GM21528 (cell line): ENCODE results near the gene DGKQ.

Source experiments
- ATAC-seq: cut with Tn5 transposase; IDR thresholded peaks from one replicate; pipeline ENCODE4 v1.9.1; 2021; ENCODE audit warnings: mild to moderate bottlenecking, moderate library complexity; ENCODE audit not compliant: unreplicated experiment, low FRiP score

The DGKQ gene

DNA sequence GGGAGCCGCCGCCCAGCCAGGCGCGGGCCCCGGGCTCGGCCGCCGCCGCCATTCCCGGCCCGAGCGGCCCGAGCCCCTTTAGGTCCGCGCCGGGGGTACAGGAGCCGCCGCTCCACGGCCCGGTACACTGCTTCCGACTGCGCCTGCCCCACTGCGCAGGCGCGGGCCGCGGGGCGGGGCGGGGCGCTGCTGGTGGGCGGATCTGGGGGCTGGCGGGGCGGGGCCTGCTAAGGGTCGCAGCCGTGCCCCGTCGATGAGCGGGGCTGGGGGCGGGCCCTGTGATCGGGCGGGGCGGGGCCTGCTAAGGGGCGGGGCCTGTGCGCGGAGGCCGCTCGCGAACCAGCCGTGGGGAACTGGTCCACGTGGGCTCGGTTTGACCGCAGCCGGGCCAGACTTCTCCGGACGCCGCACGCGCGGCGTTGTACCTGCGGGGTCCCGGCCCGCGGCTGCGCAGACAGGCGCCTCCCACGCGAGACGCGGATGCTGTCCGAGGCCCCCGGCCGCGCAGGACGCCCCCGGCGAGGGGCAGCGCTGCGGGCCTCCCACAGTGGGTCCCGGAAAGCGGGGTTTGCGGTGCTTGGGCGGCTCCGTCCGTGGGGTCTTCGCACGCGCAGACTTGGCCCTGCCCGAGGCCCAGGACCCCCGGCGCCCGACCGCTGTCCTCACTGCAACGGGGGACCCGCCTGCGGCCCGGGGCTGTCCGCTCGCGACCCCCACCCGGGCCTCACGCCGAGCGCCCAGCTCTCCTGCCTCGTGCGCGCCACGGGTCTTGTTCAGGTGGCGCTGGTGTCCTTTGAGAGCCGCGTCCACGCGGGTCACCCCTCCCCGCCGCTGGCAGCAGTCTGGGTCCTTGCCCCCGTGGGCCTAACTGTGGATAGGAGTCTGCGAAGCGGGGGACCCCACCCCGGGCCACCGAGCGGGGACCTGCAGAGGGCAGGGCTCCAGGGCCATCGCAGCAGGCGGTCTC is at the start of gene DGKQ:
TSS of gene DGKQ (minus strand) at position 139 of the 967 bp plus-strand sequence. CDS start at position 52, 87 bp downstream.
- peak; percentile 62 for ATAC-seq

GRCh38 chr4:1022739-1023066 is 49.3 kb upstream of the DGKQ start:
- no peak for ATAC-seq

DNA sequence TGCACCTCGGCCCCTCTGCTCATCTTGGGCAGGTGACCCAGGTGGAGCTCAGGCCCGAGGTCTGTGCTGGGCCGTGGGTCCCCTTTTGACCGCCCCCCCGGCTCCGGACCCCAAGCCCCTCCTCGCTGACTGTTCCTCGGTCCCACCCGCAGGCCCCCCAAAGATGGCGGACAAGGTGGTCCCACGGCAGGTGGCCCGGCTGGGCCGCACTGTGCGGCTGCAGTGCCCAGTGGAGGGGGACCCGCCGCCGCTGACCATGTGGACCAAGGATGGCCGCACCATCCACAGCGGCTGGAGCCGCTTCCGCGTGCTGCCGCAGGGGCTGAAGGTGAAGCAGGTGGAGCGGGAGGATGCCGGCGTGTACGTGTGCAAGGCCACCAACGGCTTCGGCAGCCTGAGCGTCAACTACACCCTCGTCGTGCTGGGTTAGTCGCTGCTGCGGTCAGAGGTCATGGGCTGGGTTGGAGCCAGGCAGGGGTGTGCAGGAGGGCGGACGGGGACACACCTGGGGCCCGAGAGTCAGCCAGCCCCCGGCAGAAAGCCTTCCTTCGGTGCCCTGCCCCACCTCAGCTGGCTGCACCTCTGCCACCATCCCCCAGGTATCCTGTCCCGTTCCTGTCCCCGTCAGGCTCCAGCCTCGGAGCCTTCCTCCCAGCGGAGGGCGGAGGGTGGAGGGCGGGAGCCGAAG is 48.8 kb upstream of the DGKQ start:
- ATAC-seq, result no peak

DNA sequence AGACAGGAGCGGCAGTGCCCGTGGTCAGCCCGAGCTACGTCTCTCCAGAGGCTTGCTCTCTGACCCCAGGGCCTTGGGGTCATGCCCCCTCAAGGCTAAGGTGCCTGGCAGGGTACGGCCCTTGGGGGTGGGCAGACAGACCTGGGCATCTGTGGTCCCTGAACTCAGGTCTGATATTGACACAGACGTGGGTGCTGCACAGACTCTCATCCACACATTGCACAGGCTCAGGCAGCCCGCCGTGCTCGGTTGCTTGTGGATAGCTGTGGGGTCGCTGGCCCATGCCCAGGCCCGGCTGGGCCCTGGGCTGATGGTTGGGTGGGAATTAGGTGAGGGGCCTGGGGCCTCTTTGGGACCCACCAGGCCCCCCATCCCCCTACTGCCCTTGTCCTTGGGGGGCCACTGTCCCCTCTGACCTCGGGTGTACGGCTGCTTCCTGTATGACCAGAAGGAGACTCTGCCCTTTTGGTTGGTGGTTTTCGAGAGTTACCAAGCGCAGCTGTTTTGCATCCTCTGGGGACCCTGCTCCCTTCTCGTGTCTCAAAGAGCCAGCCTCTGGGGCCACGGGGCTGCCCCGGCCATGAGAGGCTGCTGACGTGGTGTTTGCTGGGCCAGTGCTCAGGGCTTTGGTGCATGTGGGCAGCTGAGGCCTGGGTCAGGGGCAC is 48.1 kb upstream of the DGKQ start:
- no peak for ATAC-seq

DNA sequence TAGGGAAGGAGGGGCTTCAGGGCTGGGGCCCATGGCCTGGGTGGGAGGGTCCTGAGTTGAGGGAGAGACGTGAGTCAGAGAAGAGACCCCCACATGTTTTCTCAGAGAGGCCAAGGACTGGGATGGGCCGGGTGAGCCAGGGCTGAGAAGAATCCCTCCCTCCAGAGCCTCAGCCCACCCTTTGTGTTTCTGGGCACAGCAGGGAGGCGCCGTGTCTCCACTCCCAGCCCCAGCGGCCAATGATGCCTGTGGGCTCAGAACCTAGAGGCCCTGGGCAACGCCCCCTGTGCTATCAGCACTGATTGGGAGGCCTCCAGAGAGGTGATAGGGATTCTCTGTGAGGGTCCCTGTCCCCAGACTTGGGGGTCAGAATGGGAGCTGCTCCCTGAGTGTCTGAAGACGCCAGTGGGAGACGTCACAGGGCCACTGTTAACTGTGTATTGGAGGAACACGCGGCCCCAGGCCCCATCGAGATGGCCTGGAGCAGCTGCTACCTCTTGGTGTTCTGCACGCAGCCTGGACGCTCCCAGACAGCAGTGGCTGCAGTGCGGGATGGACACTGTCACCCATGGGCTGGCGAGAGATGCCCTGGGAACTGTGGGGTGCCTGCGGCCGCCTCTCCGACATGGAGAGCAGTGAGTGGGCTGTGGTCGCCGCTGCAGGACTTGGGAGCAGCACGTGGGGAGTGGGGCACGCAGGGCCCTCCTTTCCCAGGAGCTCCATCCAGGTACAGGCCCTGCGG is 46.5 kb upstream of the DGKQ start:
- no peak for ATAC-seq

DNA sequence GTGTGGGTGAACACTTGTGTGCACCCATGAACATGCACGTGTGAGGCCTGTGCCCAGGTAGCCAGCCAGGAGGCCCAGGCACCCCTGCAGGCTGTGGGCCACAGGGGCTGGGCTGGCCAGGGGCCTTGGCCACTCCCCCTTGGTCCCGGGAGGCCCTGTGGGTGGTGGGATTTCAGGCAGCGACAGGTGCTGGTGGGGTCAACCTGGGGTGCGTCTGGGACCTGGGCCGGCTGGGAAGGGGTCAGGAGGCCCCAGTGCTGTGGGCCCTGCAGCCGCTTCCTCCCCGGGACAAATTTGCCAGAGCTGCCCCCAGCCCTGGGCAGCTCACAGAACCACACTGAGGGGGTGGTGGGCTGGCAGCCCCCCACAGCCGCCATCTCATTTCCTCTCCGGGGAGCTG is 46.0 kb upstream of the DGKQ start:
- ATAC-seq, result no peak

DNA sequence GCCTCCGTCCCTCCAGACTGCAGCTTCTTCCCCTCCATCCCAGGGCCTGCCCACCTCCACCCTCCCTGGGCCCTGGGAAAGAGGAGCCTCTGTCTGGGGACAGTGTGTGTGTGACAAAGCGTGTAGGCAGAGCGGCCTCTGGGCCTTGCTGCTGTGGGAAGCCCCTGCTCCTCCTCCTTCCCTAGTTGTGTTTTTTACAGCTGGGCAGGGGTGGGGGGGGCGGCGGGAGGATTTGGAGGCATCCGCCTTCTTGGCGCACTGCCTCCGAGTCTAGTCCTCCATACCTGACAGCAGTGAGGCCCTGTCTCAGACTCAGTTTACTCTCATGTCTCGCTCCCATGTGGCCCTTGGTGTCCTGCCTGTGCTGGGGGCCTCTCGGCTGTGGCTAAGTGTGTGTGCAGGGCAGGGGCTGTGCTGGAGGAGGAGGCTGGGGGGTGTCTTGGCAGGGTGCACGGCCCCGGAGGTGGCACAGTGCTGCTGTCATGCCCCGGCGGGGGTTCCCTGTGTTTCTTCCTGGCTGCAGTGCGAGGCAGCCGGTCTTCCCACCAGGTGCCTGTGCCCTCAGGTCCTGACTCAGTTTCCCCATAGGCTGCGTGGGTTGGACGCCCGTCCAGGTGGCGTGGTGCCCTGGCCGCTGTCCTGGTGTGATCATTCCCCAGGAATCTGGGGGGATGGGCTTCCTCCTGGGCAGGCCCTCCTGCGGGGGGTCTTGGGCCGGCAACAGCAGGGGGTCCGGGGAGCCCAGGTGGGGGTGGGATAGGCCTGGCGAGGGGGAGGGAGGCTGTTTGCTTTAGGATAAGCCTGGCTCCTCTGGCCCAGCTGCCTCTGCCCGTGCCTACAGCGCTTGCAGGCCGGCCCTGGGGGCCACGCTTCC is 45.0 kb upstream of the DGKQ start:
- no peak for ATAC-seq

- no peak for ATAC-seq
Measured at GRCh38 chr4:1017706-1018105, 44.3 kb upstream of the DGKQ start.

DNA sequence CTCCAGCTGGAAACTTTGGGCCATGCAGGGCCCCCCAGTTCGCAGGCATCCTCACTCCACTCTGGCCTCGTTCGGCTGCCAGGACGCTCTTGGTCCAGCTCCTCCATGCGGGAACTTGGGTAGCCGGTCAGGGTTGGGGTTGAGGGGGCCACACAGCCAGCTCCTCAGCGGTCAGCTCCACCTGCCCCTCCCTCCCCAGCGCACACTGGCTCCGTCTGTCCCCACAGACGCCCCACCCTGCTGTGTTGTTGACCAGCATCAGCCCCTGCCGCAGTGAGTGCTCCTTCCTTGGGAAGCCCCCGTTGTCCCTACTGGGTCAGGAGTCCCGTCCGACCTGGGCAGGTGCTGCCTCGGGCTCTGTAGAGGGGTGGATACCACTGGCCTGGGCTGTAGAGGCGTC is 43.8 kb upstream of the DGKQ start:
- no peak for ATAC-seq

- ATAC-seq, result no peak
Measured at GRCh38 chr4:1015746-1016145, 42.4 kb upstream of the DGKQ start.

- no peak for ATAC-seq
Measured at GRCh38 chr4:1015179-1015578, 41.8 kb upstream of the DGKQ start.

DNA sequence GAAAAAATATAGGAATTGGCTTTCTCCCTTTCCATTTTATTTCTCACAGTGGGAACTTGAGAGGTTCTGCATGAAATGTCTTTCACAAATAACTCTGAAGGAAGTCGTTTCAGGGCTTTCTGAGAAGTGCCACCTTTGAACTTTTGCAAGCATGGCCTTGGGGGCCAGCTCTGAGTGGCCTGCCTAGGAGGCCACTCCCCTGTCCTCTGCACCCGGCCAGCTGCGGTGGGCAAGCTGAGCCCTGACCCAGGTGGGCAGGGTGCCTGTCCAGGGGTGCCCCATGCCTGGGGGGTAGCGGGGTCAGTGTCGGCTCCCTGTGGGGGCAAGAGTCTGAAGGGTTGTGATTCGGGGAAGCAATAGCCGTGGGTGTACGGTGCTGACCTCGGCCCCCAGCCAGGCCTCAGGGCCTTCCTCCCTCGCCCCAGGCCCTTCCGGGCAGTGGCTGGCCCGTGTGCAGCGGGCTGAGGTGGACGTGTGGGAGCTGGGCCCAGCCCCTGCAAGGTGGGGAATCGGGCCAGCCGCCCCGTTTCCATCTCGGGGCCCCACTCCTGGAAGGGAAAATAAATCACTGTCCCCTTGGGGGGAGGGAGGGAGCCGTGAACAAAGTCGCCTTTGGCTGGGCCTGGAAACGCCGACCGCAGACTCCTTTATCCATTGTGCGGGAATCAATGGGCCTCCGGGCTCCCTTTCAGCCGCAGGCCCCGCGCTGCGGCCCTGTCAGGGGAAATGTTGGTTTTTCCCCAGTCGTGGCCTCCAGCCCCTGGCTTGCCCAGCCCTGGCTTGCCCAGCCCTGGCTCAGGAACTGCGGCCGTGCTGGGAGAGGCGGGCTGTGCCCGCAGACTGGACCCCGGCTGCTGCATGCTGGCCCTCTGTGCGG is 41.2 kb upstream of the DGKQ start:
- ATAC-seq, result no peak

- no peak for ATAC-seq
Measured at GRCh38 chr4:1013225-1014073, 40.1 kb upstream of the DGKQ start.

DNA sequence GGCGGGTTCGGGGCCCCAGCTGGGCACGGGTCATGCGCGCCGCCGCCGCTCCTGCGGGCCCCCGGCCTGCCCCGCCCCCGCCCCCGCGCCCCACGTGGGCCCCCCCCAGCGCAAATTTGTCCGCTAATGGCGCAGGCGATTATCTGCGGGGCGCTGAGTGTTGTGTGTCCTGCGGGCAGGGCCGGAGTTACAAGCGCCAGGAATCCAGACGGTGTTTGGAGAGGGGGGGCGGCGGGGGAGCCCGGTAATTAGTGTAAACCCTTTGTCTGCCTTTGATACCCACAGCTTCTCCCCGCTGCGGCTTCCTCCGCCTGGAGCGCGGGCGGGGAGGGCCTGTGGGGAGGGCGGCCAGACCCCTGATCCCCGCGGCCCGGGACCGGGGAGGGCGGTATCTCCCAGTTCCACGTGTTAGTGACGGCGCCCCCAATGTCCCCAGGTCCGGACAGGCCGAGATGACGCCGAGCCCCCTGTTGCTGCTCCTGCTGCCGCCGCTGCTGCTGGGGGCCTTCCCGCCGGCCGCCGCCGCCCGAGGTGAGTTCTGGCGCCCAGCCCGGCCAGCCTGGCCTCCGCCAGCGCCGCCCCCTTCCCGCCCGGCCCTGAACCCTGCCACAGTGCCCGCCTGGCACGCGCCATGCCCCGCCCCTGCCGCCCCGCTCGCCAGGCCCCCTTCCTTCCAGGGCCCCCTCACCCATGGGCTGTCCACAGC is 38.8 kb upstream of the DGKQ start:
- ATAC-seq, result no peak

- no peak for ATAC-seq
Measured at GRCh38 chr4:1011666-1012033, 38.3 kb upstream of the DGKQ start.

- ATAC-seq, result no peak
Measured at GRCh38 chr4:1011022-1011665, 37.8 kb upstream of the DGKQ start, which contains the start of gene FGFRL1. Gene FGFRL1, plus strand, starts transcription at chr4:1011626. Its CDS starts 860 bp downstream, at chr4:1012486.
